OCI-LY3 (cell line): ENCODE data around the gene USP22.

Experiments
- EZH2phosphoT487 ChIP-seq: fragments of 200-600 bp; shearing (Covaris generic); IDR thresholded peaks from 2 replicates; pipeline ENCODE4 v1.6.1; 2018; ENCODE audit warnings: antibody characterized with exemption, mixed run types, low read depth
- TF ChIP-seq, protein P1 (sequence below): fragments of 200-600, 300-600 bp; sonication (generic); IDR thresholded peaks from 2 replicates; pipeline ENCODE4 v1.5.1; 2014; ENCODE audit warnings: antibody characterized with exemption, low read length, low read depth

GRCh38 chr17:21001813-21002221 is 41.0 kb downstream of the USP22 start:
- TF ChIP-seq, protein P1, sequence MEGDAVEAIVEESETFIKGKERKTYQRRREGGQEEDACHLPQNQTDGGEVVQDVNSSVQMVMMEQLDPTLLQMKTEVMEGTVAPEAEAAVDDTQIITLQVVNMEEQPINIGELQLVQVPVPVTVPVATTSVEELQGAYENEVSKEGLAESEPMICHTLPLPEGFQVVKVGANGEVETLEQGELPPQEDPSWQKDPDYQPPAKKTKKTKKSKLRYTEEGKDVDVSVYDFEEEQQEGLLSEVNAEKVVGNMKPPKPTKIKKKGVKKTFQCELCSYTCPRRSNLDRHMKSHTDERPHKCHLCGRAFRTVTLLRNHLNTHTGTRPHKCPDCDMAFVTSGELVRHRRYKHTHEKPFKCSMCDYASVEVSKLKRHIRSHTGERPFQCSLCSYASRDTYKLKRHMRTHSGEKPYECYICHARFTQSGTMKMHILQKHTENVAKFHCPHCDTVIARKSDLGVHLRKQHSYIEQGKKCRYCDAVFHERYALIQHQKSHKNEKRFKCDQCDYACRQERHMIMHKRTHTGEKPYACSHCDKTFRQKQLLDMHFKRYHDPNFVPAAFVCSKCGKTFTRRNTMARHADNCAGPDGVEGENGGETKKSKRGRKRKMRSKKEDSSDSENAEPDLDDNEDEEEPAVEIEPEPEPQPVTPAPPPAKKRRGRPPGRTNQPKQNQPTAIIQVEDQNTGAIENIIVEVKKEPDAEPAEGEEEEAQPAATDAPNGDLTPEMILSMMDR = no peak
- TF ChIP-seq EZH2phosphoT487 = no peak
